Stimulated activated effector memory CD8-positive, alpha-beta T cell treated with anti-CD3 and anti-CD28 coated beads, Interleukin-12 subunit alpha, Interleukin-12 subunit beta, amount 100 ng/mL, for 72 hours (primary cell): ENCODE data around the gene CFB.
A peak's percentile ranks its signal among the peaks of the same experiment; 100 is the strongest.
"Not testable (repeated sequence)": the region's sequence is repeated elsewhere in the genome, so short reads cannot be mapped to it uniquely, and the experiment has no call there.

Source experiments
- ATAC-seq: fragments of 150-1000 bp; cut with Tn5 transposase; 2 replicates; pipeline ENCODE4 v1.10.0; 2021
- DNase-seq, 2 donors: peaks; one replicate each; pipeline ENCODE4 v3.0.0; 2021 to 2022; ENCODE audit warnings: low spot score in 2 of 2
- H3K27ac Mint-ChIP-seq: one replicate; pipeline ENCODE4 v1.8.0; 2022; ENCODE audit warnings: mild to moderate bottlenecking, mixed read lengths
- H3K36me3 Mint-ChIP-seq: one replicate; pipeline ENCODE4 v1.8.0; 2022; ENCODE audit warnings: mild to moderate bottlenecking, mixed read lengths
- H3K4me1 Mint-ChIP-seq: one replicate; pipeline ENCODE4 v1.8.0; 2022; ENCODE audit warnings: mixed read lengths
- H3K4me3 Mint-ChIP-seq: one replicate; pipeline ENCODE4 v1.8.0; 2022; ENCODE audit warnings: mild to moderate bottlenecking, mixed read lengths
- H3K9me3 Mint-ChIP-seq: one replicate; pipeline ENCODE4 v1.8.0; 2022; ENCODE audit warnings: mixed read lengths

The CFB gene

GRCh38 chr6:31928672-31928939, 17.3 kb upstream of the CFB start:
- H3K9me3 Mint-ChIP-seq = no peaks in the 10 kb centered on the region
- DNase-seq (no peak), ATAC-seq (no peak)
- H3K36me3 Mint-ChIP-seq = no peaks in the 10 kb centered on the region
- no peak overlapping the region for H3K27ac Mint-ChIP-seq
- no peak overlapping the region for H3K4me3 Mint-ChIP-seq
- no peaks in the 10 kb centered on the region for H3K4me1 Mint-ChIP-seq

- Mint-ChIP-seq H3K9me3 (no peaks in the 10 kb centered on the region), H3K27ac (no peak overlapping the region), H3K36me3 (no peaks in the 10 kb centered on the region), H3K4me1 (no peaks in the 10 kb centered on the region), H3K4me3 (no peak overlapping the region)
- ATAC-seq = no peak
- no peak for DNase-seq
Measured at GRCh38 chr6:31930962-31931361, 14.9 kb upstream of the CFB start.

- not testable (repeated sequence) for DNase-seq, H3K4me1 Mint-ChIP-seq, H3K27ac Mint-ChIP-seq, H3K36me3 Mint-ChIP-seq, ATAC-seq, H3K4me3 Mint-ChIP-seq, H3K9me3 Mint-ChIP-seq
Measured at GRCh38 chr6:31932137-31932536, 13.8 kb upstream of the CFB start.

- ATAC-seq = no peak
- H3K4me1 Mint-ChIP-seq = no peaks in the 10 kb centered on the region
- H3K4me3 Mint-ChIP-seq = no peak overlapping the region
- no peak overlapping the region for H3K27ac Mint-ChIP-seq
- no peaks in the 10 kb centered on the region for H3K36me3 Mint-ChIP-seq
- DNase-seq = no peak
- no peaks in the 10 kb centered on the region for H3K9me3 Mint-ChIP-seq
Measured at GRCh38 chr6:31933537-31933936, 12.4 kb upstream of the CFB start.

- no peak for DNase-seq
Measured at GRCh38 chr6:31935021-31935420, 10.9 kb upstream of the CFB start.

GRCh38 chr6:31935823-31936222, 10.1 kb upstream of the CFB start:
- no peak for DNase-seq
- ATAC-seq = no peak
- Mint-ChIP-seq H3K27ac (no peak overlapping the region), H3K36me3 (no peaks in the 10 kb centered on the region), H3K4me3 (no peak overlapping the region), H3K4me1 (no peaks in the 10 kb centered on the region), H3K9me3 (no peaks in the 10 kb centered on the region)

More at GRCh38 chr6:31935021-31935420, 10.9 kb upstream of the CFB start:
- ATAC-seq = no peak
- H3K9me3 Mint-ChIP-seq = no peaks in the 10 kb centered on the region
- H3K4me1 Mint-ChIP-seq = no peaks in the 10 kb centered on the region
- no peak overlapping the region for H3K27ac Mint-ChIP-seq
- no peak overlapping the region for H3K4me3 Mint-ChIP-seq
- H3K36me3 Mint-ChIP-seq = no peaks in the 10 kb centered on the region

GRCh38 chr6:31940256-31940664, 5.6 kb upstream of the CFB start:
- no peak for DNase-seq
- ATAC-seq = no peak
- Mint-ChIP-seq H3K4me3 (no peak overlapping the region), H3K4me1 (peaks cover under 1% of the 10 kb centered on the region), H3K27ac (no peak overlapping the region), H3K36me3 (no peaks in the 10 kb centered on the region), H3K9me3 (no peaks in the 10 kb centered on the region)

GRCh38 chr6:31943742-31944141, 2.2 kb upstream of the CFB start:
- Mint-ChIP-seq H3K4me1 (peaks cover 10% of the 10 kb centered on the region), H3K27ac (no peak overlapping the region), H3K9me3 (no peaks in the 10 kb centered on the region), H3K4me3 (no peak overlapping the region), H3K36me3 (no peaks in the 10 kb centered on the region)
- no peak for ATAC-seq
- no peak for DNase-seq

GRCh38 chr6:31945154-31945506, 765 bp upstream of the CFB start:
- Mint-ChIP-seq H3K27ac (no peak overlapping the region), H3K4me3 (no peak overlapping the region), H3K4me1 (peaks cover 10% of the 10 kb centered on the region), H3K36me3 (no peaks in the 10 kb centered on the region), H3K9me3 (no peaks in the 10 kb centered on the region)
- no peak for DNase-seq
- ATAC-seq = no peak

- Mint-ChIP-seq H3K27ac (no peak overlapping the region), H3K36me3 (no peaks in the 10 kb centered on the region), H3K4me3 (no peak overlapping the region), H3K9me3 (no peaks in the 10 kb centered on the region), H3K4me1 (peaks cover 10% of the 10 kb centered on the region)
- no peak for DNase-seq
- no peak for ATAC-seq
Measured at GRCh38 chr6:31946370-31946885, 533 bp downstream of the CFB start.

- H3K4me1 Mint-ChIP-seq = peaks cover 10% of the 10 kb centered on the region
- DNase-seq (no peak), ATAC-seq (no peak)
- H3K4me3 Mint-ChIP-seq = no peak overlapping the region
- peaks cover 1% of the 10 kb centered on the region for H3K36me3 Mint-ChIP-seq
- peak overlapping the region; percentile 23 for H3K27ac Mint-ChIP-seq
- no peaks in the 10 kb centered on the region for H3K9me3 Mint-ChIP-seq
Measured at GRCh38 chr6:31947070-31947675, 1.3 kb downstream of the CFB start.

- H3K4me1 Mint-ChIP-seq = peaks cover 10% of the 10 kb centered on the region
- H3K9me3 Mint-ChIP-seq = no peaks in the 10 kb centered on the region
- no peak for ATAC-seq
- peak overlapping the region; percentile 23 for H3K27ac Mint-ChIP-seq
- no peak overlapping the region for H3K4me3 Mint-ChIP-seq
- peaks cover 8% of the 10 kb centered on the region for H3K36me3 Mint-ChIP-seq
- DNase-seq = no peak
Measured at GRCh38 chr6:31947864-31948263, 2.0 kb downstream of the CFB start.

- H3K4me1 Mint-ChIP-seq = peaks cover 10% of the 10 kb centered on the region
- DNase-seq = no peak
- no peak overlapping the region for H3K4me3 Mint-ChIP-seq
- no peaks in the 10 kb centered on the region for H3K9me3 Mint-ChIP-seq
- no peak overlapping the region for H3K27ac Mint-ChIP-seq
- ATAC-seq = no peak
- H3K36me3 Mint-ChIP-seq = peaks cover 12% of the 10 kb centered on the region
Measured at GRCh38 chr6:31948306-31948705, 2.4 kb downstream of the CFB start.

GRCh38 chr6:31948753-31949413, 3.0 kb downstream of the CFB start:
- peaks cover 10% of the 10 kb centered on the region for H3K4me1 Mint-ChIP-seq

GRCh38 chr6:31949926-31950548, 4.1 kb downstream of the CFB start:
- ATAC-seq (no peak), DNase-seq (no peak)
- peaks cover 30% of the 10 kb centered on the region for H3K36me3 Mint-ChIP-seq
- H3K27ac Mint-ChIP-seq = peak overlapping the region; percentile 57
- no peaks in the 10 kb centered on the region for H3K9me3 Mint-ChIP-seq
- no peak overlapping the region for H3K4me3 Mint-ChIP-seq
- H3K4me1 Mint-ChIP-seq = peaks cover 10% of the 10 kb centered on the region

More at GRCh38 chr6:31948753-31949413, 3.0 kb downstream of the CFB start:
- no peak for DNase-seq
- Mint-ChIP-seq H3K27ac (peak overlapping the region; percentile 1), H3K9me3 (no peaks in the 10 kb centered on the region), H3K4me3 (no peak overlapping the region), H3K36me3 (peaks cover 18% of the 10 kb centered on the region)
- no peak for ATAC-seq

GRCh38 chr6:31952140-31952805, 6.4 kb downstream of the CFB start:
- peaks cover 8% of the 10 kb centered on the region for H3K4me1 Mint-ChIP-seq
- peaks cover 52% of the 10 kb centered on the region for H3K36me3 Mint-ChIP-seq
- ATAC-seq (peak; percentile 71), DNase-seq (no peak)
- H3K4me3 Mint-ChIP-seq = no peak overlapping the region
- peak overlapping the region; percentile 21 for H3K27ac Mint-ChIP-seq
- H3K9me3 Mint-ChIP-seq = no peaks in the 10 kb centered on the region
